GM12878 (cell line): ENCODE data around the gene BICC1. TPM values are rescaled to one million over a fixed set of nuclear protein-coding genes. Genes with fewer than 3 reads are reported as not detected.

ENCODE experiments used
- ATAC-seq: fragments of 200-7000 bp; cut with Tn5 transposase; 3 replicates; pipeline ENCODE4 v1.9.1; 2020; ENCODE audit warnings: mild to moderate bottlenecking, moderate library complexity
- BruUV-seq: library from RNA; stranded (reverse); fragments of 400-500 nt; replicated peaks from 2 replicates; lab custom pipeline; 2021; lab: Mats Ljungman, UMichigan
- CTCF ChIA-PET: fragments of 300-600 bp; sonication (Branson Sonifier 250); formaldehyde crosslinking; extraction: SDS; loops from one replicate; lab custom pipeline; 2021; ENCODE audit warnings: inconsistent platforms; lab: Yijun Ruan, JAX
- POLR2A ChIA-PET: fragments of 350-600 bp; formaldehyde crosslinking; extraction: SDS; loops from one replicate; lab custom pipeline; 2021; ENCODE audit warnings: inconsistent platforms; lab: Charles Lee
- RAD21 ChIA-PET: fragments of 300-600 bp; sonication (Branson Sonifier 250); formaldehyde crosslinking; loops from one replicate; lab custom pipeline; 2023; ENCODE audit warnings: antibody characterized with exemption; ENCODE audit not compliant: unreplicated experiment; lab: Charles Lee
- SMC1A ChIA-PET: fragments of 300-600 bp; sonication (Branson Sonifier 250); formaldehyde crosslinking; loops from one replicate; lab custom pipeline; 2023; ENCODE audit not compliant: unreplicated experiment, uncharacterized antibody; lab: Charles Lee
- DNase-seq: peaks from one replicate; pipeline ENCODE4 v3.0.0-alpha.2; 2011; ENCODE audit warnings: low read depth, low spot score
- FAIRE-seq: peaks from 3 replicates; lab custom pipeline; 2011; peaks lifted over from hg19 to GRCh38; lab: Jason Lieb, UNC
- H2AFZ ChIP-seq: 2 replicates; pipeline ENCODE4 v1.6.0; 2011; ENCODE audit warnings: low read depth, low read length, control low read depth; ENCODE audit not compliant: control insufficient read depth
- H3K27ac ChIP-seq: 2 replicates; pipeline ENCODE4 v1.5.1; 2011; ENCODE audit warnings: control low read depth; ENCODE audit not compliant: control insufficient read depth, insufficient read depth
- H3K27me3 ChIP-seq, 2 experiments: replicated peaks in 1 of 2; 2 replicates each; pipeline versions ENCODE4 v1.6.0 to v1.6.1; 2011; ENCODE audit warnings: low read length in 1 of 2; ENCODE audit not compliant: control insufficient read depth in 2 of 2, insufficient read depth in 2 of 2
- H3K36me3 ChIP-seq, 2 experiments: 2 replicates each; pipeline ENCODE4 v1.5.1; 2011; ENCODE audit warnings: low read length in 1 of 2; ENCODE audit not compliant: control insufficient read depth in 2 of 2, insufficient read depth in 2 of 2
- H3K4me1 ChIP-seq: 2 replicates; pipeline ENCODE4 v1.6.1; 2011; ENCODE audit warnings: mild to moderate bottlenecking, low read length, moderate library complexity, mixed read lengths; ENCODE audit not compliant: control insufficient read depth, insufficient read depth
- H3K4me2 ChIP-seq: 2 replicates; pipeline ENCODE4 v1.6.0; 2011; ENCODE audit warnings: control low read depth; ENCODE audit not compliant: control insufficient read depth, insufficient read depth
- H3K4me3 ChIP-seq: fragments of 200-600 bp; sonication (generic); 2 replicates; pipeline ENCODE4 v1.5.1; 2016
- H3K79me2 ChIP-seq: 2 replicates; pipeline ENCODE4 v1.6.0; 2011; ENCODE audit warnings: low read length; ENCODE audit not compliant: control insufficient read depth, insufficient read depth
- H3K9ac ChIP-seq: 2 replicates; pipeline ENCODE4 v1.8.0; 2011; ENCODE audit warnings: low read length, control low read depth, mixed read lengths; ENCODE audit not compliant: control insufficient read depth, insufficient read depth
- H3K9me3 ChIP-seq: replicated peaks from 3 replicates; pipeline ENCODE4 v1.5.1; 2011; ENCODE audit warnings: mild to moderate bottlenecking, low read length; ENCODE audit not compliant: control insufficient read depth, insufficient read depth
- H4K20me1 ChIP-seq: 2 replicates; pipeline ENCODE4 v1.6.0; 2011; ENCODE audit not compliant: control insufficient read depth, insufficient read depth
- ATF7 ChIP-seq: fragments of 450-650 bp; IDR thresholded peaks from 2 replicates; pipeline ENCODE4 v1.6.1; 2016; ENCODE audit warnings: low read depth, mild to moderate bottlenecking
- IKZF1 ChIP-seq: fragments of 450-650 bp; conservative IDR thresholded peaks from 2 replicates; pipeline ENCODE4 v1.6.1; 2017; ENCODE audit warnings: antibody characterized with exemption, mild to moderate bottlenecking
- IRF4 ChIP-seq: IDR thresholded peaks from 2 replicates; pipeline ENCODE4 v1.6.1; 2011; ENCODE audit warnings: low read depth, low read length
- JUNB ChIP-seq: IDR thresholded peaks from 2 replicates; pipeline ENCODE4 v1.6.1; 2016; ENCODE audit warnings: antibody characterized with exemption, mild to moderate bottlenecking
- REST ChIP-seq: IDR thresholded peaks from 2 replicates; pipeline ENCODE4 v1.6.1; 2012; ENCODE audit warnings: mild to moderate bottlenecking, low read depth, low read length
- SMAD1 ChIP-seq: fragments of 450-650 bp; IDR thresholded peaks from 2 replicates; pipeline ENCODE4 v1.6.1; 2018; ENCODE audit warnings: mild to moderate bottlenecking, low read depth; ENCODE audit not compliant: partially characterized antibody
- STAT3 ChIP-seq: IDR thresholded peaks from 2 replicates; pipeline ENCODE4 v1.6.1; 2011; ENCODE audit warnings: low read depth, low read length, improper control_type of control experiment
- ZNF217 ChIP-seq: fragments of 450-650 bp; IDR thresholded peaks from 2 replicates; pipeline ENCODE4 v1.6.1; 2017; ENCODE audit warnings: antibody characterized with exemption, mild to moderate bottlenecking
- ZSCAN29 ChIP-seq: fragments of 450-650 bp; IDR thresholded peaks from 2 replicates; pipeline ENCODE4 v1.6.1; 2017; ENCODE audit warnings: mild to moderate bottlenecking, moderate library complexity
- ZZZ3 ChIP-seq: IDR thresholded peaks from 2 replicates; pipeline ENCODE4 v1.6.1; 2011; ENCODE audit warnings: low read depth; ENCODE audit not compliant: control insufficient read depth, insufficient read length
- WGBS: methylation state at CpG from one replicate; pipeline ENCODE4 v1.1.6; 2016; ENCODE audit warnings: low lambda C conversion rate; ENCODE audit not compliant: insufficient replicate concordance, insufficient coverage; ENCODE audit errors: missing lambda C conversion rate; 5-methylcytosine and 5-hydroxymethylcytosine counted together
- in situ Hi-C: fragments of 300-500 bp; cut with MboI; formaldehyde crosslinking; loops from 9 replicates; pipeline ENCODE4 v1.14.3; 2018; ENCODE audit warnings: mixed read lengths
- intact Hi-C: fragments of 100-400 bp; cut with micrococcal nuclease; formaldehyde crosslinking; loops from one replicate; pipeline ENCODE4 v1.14.2; 2022; ENCODE audit not compliant: unreplicated experiment
- polyA plus RNA-seq, 11 experiments: library from polyadenylated mRNA; depleted of rRNA in 4 of 11; unstranded in 6 of 11; stranded (reverse) in 5 of 11; fragments of >200 nt; fragmentation: Nextera tagmentation in 4 of 11; fragmentation: Illumina TruSeq in 1 of 11; extraction: Ambion mirVana in 4 of 11; extraction: Trizol in 1 of 11; gene quantifications; 1 replicate in 1 of 11; 2 replicates in 10 of 11; pipeline versions ENCODE4 v1.2.1 to v1.2.3, GENCODE V29; 2011 to 2016; ENCODE audit warnings: inconsistent platforms in 2 of 11, missing spikeins in 2 of 11, low read depth in 1 of 11
- total RNA-seq, 4 experiments: library from RNA; depleted of rRNA in 3 of 4; stranded (reverse); fragments of >200 nt in 3 of 4; fragmentation: Illumina TruSeq in 1 of 4; extraction: Trizol in 1 of 4; gene quantifications; 2 replicates each; pipeline versions ENCODE4 v1.2.1 to v1.2.3, GENCODE V29; 2013 to 2021
- TF ChIP-seq, protein P1 (sequence below): fragments of 450-650 bp; IDR thresholded peaks from 2 replicates; pipeline ENCODE4 v1.6.1; 2017; ENCODE audit warnings: mild to moderate bottlenecking, low read depth, inconsistent platforms; ENCODE audit not compliant: poor library complexity, severe bottlenecking
- TF ChIP-seq, protein P2 (sequence below): fragments of 450-650 bp; IDR thresholded peaks from 2 replicates; pipeline ENCODE4 v1.6.1; 2016; ENCODE audit warnings: mild to moderate bottlenecking, moderate library complexity, borderline replicate concordance

BICC1 gene
- total and polyA plus RNA-seq, 10 of the 15 experiments (the other 5 are each of a cell fraction or from before 2014, with no cell fraction given) = 0.01 to 0.10 (median 0.04) TPM; not detected in 5

- no peak for TF ChIP-seq REST
Observed at GRCh38 chr10:58767652-58768051, 255.0 kb downstream of the BICC1 start (continued).

- Histone ChIP-seq H4K20me1 (no peaks in the 10 kb centered on the region), H3K79me2 (no peaks in the 10 kb centered on the region), H3K27ac (no peak overlapping the region), H3K4me2 (no peak overlapping the region), H3K4me3 (no peak overlapping the region), H3K27me3 (no peaks in the 10 kb centered on the region; a peak in 1 of 4 replicates), H3K36me3 (no peaks in the 10 kb centered on the region), H3K9ac (no peak overlapping the region), H2AFZ (no peak overlapping the region), H3K4me1 (no peaks in the 10 kb centered on the region), H3K9me3 (no peaks in the 10 kb centered on the region)
- no peak for FAIRE-seq
- SMC1A ChIA-PET = no interaction called here
- 0% methylated on average over 1 of the region's 1 CpG for WGBS
- ATAC-seq = no peak
- RAD21 ChIA-PET = no interaction called here
- intact Hi-C loops = loop anchor here (10.0 kb wide), 1 partner anchor 237 kb away; no protein-coding TSS in a partner anchor
- DNase-seq = no peak
- POLR2A ChIA-PET = no interaction called here
- in situ Hi-C loops = no loop called here
- no TSS peak for BruUV-seq
- CTCF ChIA-PET = interaction anchor here (1.5 kb wide), 1 partner anchor 9 kb away, joined by 7 read pairs; no protein-coding TSS in a partner anchor
- TF ChIP-seq, protein P1, sequence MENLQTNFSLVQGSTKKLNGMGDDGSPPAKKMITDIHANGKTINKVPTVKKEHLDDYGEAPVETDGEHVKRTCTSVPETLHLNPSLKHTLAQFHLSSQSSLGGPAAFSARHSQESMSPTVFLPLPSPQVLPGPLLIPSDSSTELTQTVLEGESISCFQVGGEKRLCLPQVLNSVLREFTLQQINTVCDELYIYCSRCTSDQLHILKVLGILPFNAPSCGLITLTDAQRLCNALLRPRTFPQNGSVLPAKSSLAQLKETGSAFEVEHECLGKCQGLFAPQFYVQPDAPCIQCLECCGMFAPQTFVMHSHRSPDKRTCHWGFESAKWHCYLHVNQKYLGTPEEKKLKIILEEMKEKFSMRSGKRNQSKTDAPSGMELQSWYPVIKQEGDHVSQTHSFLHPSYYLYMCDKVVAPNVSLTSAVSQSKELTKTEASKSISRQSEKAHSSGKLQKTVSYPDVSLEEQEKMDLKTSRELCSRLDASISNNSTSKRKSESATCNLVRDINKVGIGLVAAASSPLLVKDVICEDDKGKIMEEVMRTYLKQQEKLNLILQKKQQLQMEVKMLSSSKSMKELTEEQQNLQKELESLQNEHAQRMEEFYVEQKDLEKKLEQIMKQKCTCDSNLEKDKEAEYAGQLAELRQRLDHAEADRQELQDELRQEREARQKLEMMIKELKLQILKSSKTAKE = no peak
- TF ChIP-seq STAT3 (no peak), ATF7 (no peak), ZNF217 (no peak), ZZZ3 (no peak), JUNB (no peak), IRF4 (no peak), SMAD1 (no peak), IKZF1 (no peak), ZSCAN29 (no peak)
- TF ChIP-seq, protein P2, sequence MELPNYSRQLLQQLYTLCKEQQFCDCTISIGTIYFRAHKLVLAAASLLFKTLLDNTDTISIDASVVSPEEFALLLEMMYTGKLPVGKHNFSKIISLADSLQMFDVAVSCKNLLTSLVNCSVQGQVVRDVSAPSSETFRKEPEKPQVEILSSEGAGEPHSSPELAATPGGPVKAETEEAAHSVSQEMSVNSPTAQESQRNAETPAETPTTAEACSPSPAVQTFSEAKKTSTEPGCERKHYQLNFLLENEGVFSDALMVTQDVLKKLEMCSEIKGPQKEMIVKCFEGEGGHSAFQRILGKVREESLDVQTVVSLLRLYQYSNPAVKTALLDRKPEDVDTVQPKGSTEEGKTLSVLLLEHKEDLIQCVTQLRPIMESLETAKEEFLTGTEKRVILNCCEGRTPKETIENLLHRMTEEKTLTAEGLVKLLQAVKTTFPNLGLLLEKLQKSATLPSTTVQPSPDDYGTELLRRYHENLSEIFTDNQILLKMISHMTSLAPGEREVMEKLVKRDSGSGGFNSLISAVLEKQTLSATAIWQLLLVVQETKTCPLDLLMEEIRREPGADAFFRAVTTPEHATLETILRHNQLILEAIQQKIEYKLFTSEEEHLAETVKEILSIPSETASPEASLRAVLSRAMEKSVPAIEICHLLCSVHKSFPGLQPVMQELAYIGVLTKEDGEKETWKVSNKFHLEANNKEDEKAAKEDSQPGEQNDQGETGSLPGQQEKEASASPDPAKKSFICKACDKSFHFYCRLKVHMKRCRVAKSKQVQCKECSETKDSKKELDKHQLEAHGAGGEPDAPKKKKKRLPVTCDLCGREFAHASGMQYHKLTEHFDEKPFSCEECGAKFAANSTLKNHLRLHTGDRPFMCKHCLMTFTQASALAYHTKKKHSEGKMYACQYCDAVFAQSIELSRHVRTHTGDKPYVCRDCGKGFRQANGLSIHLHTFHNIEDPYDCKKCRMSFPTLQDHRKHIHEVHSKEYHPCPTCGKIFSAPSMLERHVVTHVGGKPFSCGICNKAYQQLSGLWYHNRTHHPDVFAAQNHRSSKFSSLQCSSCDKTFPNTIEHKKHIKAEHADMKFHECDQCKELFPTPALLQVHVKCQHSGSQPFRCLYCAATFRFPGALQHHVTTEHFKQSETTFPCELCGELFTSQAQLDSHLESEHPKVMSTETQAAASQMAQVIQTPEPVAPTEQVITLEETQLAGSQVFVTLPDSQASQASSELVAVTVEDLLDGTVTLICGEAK = no peak
Observed at GRCh38 chr10:58771863-58772262, 259.2 kb downstream of the BICC1 start.
